ENCODE measurements around the gene CFAP410.

GRCh38 chr21:44295646-44296045 lies 43.5 kb downstream of the CFAP410 start:
- TF ChIP-seq CTCF (conservative IDR thresholded peaks at IDR 0.05; ENCODE audit: low read length) (0 out of 2 replicates have a peak, but pooled peaks have one; percentile 18), EZH2phosphoT487 (IDR thresholded peaks at IDR 0.05; ENCODE audit: borderline replicate concordance, low read depth, low read length) (no peak)

Data from OCI-LY7 (cell line).